WTC11 (cell line): ENCODE results near the gene RPS6KC1. TPM values are rescaled to one million over a fixed set of nuclear protein-coding genes. Genes with fewer than 3 reads are reported as not detected.

Experiments used
- ATAC-seq: fragments of 200-7000 bp; cut with Tn5 transposase; 2 replicates; pipeline ENCODE4 v1.10.0; 2021; ENCODE audit warnings: mild to moderate bottlenecking, moderate library complexity
- CTCF ChIA-PET: fragments of 300-600 bp; sonication (Branson Sonifier 250); formaldehyde crosslinking; loops from one replicate; lab custom pipeline; 2021; ENCODE audit warnings: antibody characterized with exemption; lab: Charles Lee
- POLR2A ChIA-PET: fragments of 350-600 bp; sonication (Branson Sonifier 250); formaldehyde crosslinking; loops from one replicate; lab custom pipeline; 2021; ENCODE audit warnings: antibody characterized with exemption; lab: Charles Lee
- DNase-seq: peaks from one replicate; pipeline ENCODE4 v3.0.0; 2021; ENCODE audit warnings: low spot score
- H3K27ac Mint-ChIP-seq: 2 replicates; pipeline ENCODE4 v1.8.0; 2021; ENCODE audit warnings: mixed read lengths
- H3K27me3 Mint-ChIP-seq: 2 replicates; pipeline ENCODE4 v1.8.0; 2021; ENCODE audit warnings: low read depth, mild to moderate bottlenecking, moderate library complexity, mixed read lengths
- H3K36me3 Mint-ChIP-seq: 2 replicates; pipeline ENCODE4 v1.8.0; 2021; ENCODE audit warnings: mixed read lengths
- H3K4me1 Mint-ChIP-seq: 2 replicates; pipeline ENCODE4 v1.8.0; 2022; ENCODE audit warnings: mixed read lengths
- H3K4me3 Mint-ChIP-seq: 2 replicates; pipeline ENCODE4 v1.8.0; 2021; ENCODE audit warnings: mild to moderate bottlenecking, moderate library complexity, mixed read lengths
- H3K9me3 Mint-ChIP-seq: 2 replicates; pipeline ENCODE4 v1.8.0; 2021; ENCODE audit warnings: mixed read lengths
- ATF6 ChIP-seq: sonication (generic); formaldehyde crosslinking; IDR thresholded peaks from 2 replicates; pipeline ENCODE4 v1.8.1; 2023; ENCODE audit warnings: mild to moderate bottlenecking, missing genetic modification reagents
- CBFB ChIP-seq: sonication (generic); formaldehyde crosslinking; IDR thresholded peaks from 2 replicates; pipeline ENCODE4 v1.8.1; 2022; ENCODE audit warnings: mild to moderate bottlenecking, low read depth, missing genetic modification reagents
- E2F5 ChIP-seq: sonication (generic); formaldehyde crosslinking; IDR thresholded peaks from 2 replicates; pipeline ENCODE4 v1.8.1; 2022; ENCODE audit warnings: mild to moderate bottlenecking, moderate library complexity, missing genetic modification reagents
- ESRRA ChIP-seq: sonication (generic); formaldehyde crosslinking; IDR thresholded peaks from 2 replicates; pipeline ENCODE4 v1.8.1; 2022; ENCODE audit warnings: mild to moderate bottlenecking, missing genetic modification reagents, borderline replicate concordance
- FOXP1 ChIP-seq: sonication (generic); formaldehyde crosslinking; IDR thresholded peaks from 2 replicates; pipeline ENCODE4 v1.8.0; 2022; ENCODE audit warnings: missing genetic modification reagents, mild to moderate bottlenecking, moderate library complexity, borderline replicate concordance
- FOXP4 ChIP-seq: sonication (generic); formaldehyde crosslinking; IDR thresholded peaks from 2 replicates; pipeline ENCODE4 v1.8.0; 2022; ENCODE audit warnings: mild to moderate bottlenecking, missing genetic modification reagents
- IRF1 ChIP-seq: sonication (generic); formaldehyde crosslinking; IDR thresholded peaks from 2 replicates; pipeline ENCODE4 v1.8.0; 2023; ENCODE audit warnings: missing genetic modification reagents
- IRF2 ChIP-seq: sonication (generic); formaldehyde crosslinking; IDR thresholded peaks from 2 replicates; pipeline ENCODE4 v1.8.0; 2022; ENCODE audit warnings: low read depth, missing genetic modification reagents, borderline replicate concordance
- JUN ChIP-seq: sonication (generic); formaldehyde crosslinking; IDR thresholded peaks from 2 replicates; pipeline ENCODE4 v1.8.0; 2023; ENCODE audit warnings: mild to moderate bottlenecking, missing genetic modification reagents
- KAT7 ChIP-seq: sonication (generic); formaldehyde crosslinking; IDR thresholded peaks from 2 replicates; pipeline ENCODE4 v1.8.1; 2023; ENCODE audit warnings: missing genetic modification reagents, mild to moderate bottlenecking, borderline replicate concordance
- MAX ChIP-seq: sonication (generic); formaldehyde crosslinking; IDR thresholded peaks from 2 replicates; pipeline ENCODE4 v1.8.0; 2022; ENCODE audit warnings: mild to moderate bottlenecking, missing genetic modification reagents
- NFATC4 ChIP-seq: fragments of 250-450 bp; sonication (Bioruptor Pico); IDR thresholded peaks from 2 replicates; pipeline ENCODE4 v1.9.0; 2021; ENCODE audit warnings: mild to moderate bottlenecking
- NR2C2 ChIP-seq: sonication (generic); formaldehyde crosslinking; IDR thresholded peaks from 2 replicates; pipeline ENCODE4 v1.8.0; 2022; ENCODE audit warnings: mild to moderate bottlenecking, missing genetic modification reagents
- PREB ChIP-seq: sonication (generic); formaldehyde crosslinking; IDR thresholded peaks from 2 replicates; pipeline ENCODE4 v1.8.1; 2022; ENCODE audit warnings: mild to moderate bottlenecking, missing genetic modification reagents, moderate library complexity, borderline replicate concordance
- PRRX2 ChIP-seq: fragments of 250-450 bp; sonication (Bioruptor Pico); IDR thresholded peaks from 2 replicates; pipeline ENCODE4 v1.8.0; 2021; ENCODE audit warnings: mild to moderate bottlenecking
- SMAD3 ChIP-seq: sonication (generic); formaldehyde crosslinking; IDR thresholded peaks from 2 replicates; pipeline ENCODE4 v1.8.0; 2022; ENCODE audit warnings: missing genetic modification reagents, mild to moderate bottlenecking, borderline replicate concordance
- SMAD4 ChIP-seq: sonication (generic); formaldehyde crosslinking; IDR thresholded peaks from 2 replicates; pipeline ENCODE4 v1.8.0; 2022; ENCODE audit warnings: mild to moderate bottlenecking, missing genetic modification reagents
- SOX15 ChIP-seq: fragments of 250-450 bp; sonication (Bioruptor Pico); IDR thresholded peaks from 2 replicates; pipeline ENCODE4 v1.9.0; 2021; ENCODE audit warnings: mild to moderate bottlenecking
- TEAD4 ChIP-seq: sonication (generic); formaldehyde crosslinking; IDR thresholded peaks from 2 replicates; pipeline ENCODE4 v1.8.0; 2022; ENCODE audit warnings: mild to moderate bottlenecking, missing genetic modification reagents
- ZBTB21 ChIP-seq: sonication (generic); formaldehyde crosslinking; IDR thresholded peaks from 2 replicates; pipeline ENCODE4 v1.8.1; 2023; ENCODE audit warnings: mild to moderate bottlenecking, missing genetic modification reagents, borderline replicate concordance
- ZMAT4 ChIP-seq: fragments of 250-450 bp; sonication (Bioruptor Pico); IDR thresholded peaks from 2 replicates; pipeline ENCODE4 v1.9.0; 2021; ENCODE audit warnings: mild to moderate bottlenecking
- ZNF121 ChIP-seq: sonication (generic); formaldehyde crosslinking; IDR thresholded peaks from 2 replicates; pipeline ENCODE4 v1.8.0; 2023; ENCODE audit warnings: missing genetic modification reagents
- ZNF232 ChIP-seq: sonication (generic); formaldehyde crosslinking; IDR thresholded peaks from 2 replicates; pipeline ENCODE4 v1.8.0; 2022; ENCODE audit warnings: mild to moderate bottlenecking, missing genetic modification reagents
- ZNF423 ChIP-seq: fragments of 250-450 bp; sonication (Bioruptor Pico); IDR thresholded peaks from 2 replicates; pipeline ENCODE4 v2.1.2; 2022; ENCODE audit warnings: mild to moderate bottlenecking, moderate library complexity
- ZNF532 ChIP-seq: fragments of 250-450 bp; sonication (Bioruptor Pico); IDR thresholded peaks from 2 replicates; pipeline ENCODE4 v1.9.0; 2021; ENCODE audit warnings: mild to moderate bottlenecking, borderline replicate concordance
- total RNA-seq: library from RNA; stranded (reverse); gene quantifications from 3 replicates; pipeline ENCODE4 v1.2.3, GENCODE V29; 2021

Gene RPS6KC1
- total RNA-seq, 1 experiment from 2014 or later, result 17.4 TPM

- TF ChIP-seq ZNF532 (CRISPR knock-in tag), result no peak
- TF ChIP-seq ZNF423, result no peak
- no peak for TF ChIP-seq CBFB (CRISPR knock-in tag)
- no peak for TF ChIP-seq SOX15
- no peak for TF ChIP-seq JUN (CRISPR knock-in tag)
- TF ChIP-seq ZNF121 (CRISPR knock-in tag), result no peak
- TF ChIP-seq ESRRA (CRISPR knock-in tag), result no peak
- no peak for TF ChIP-seq MAX (CRISPR knock-in tag)
These were observed 230.7 kb downstream of the RPS6KC1 start (continued) for GRCh38 chr1:213281640-213282301.

- DNase-seq (no peak), ATAC-seq (no peak)
- Mint-ChIP-seq H3K36me3 (no peaks in the 10 kb centered on the region), H3K9me3 (peaks cover 5% of the 10 kb centered on the region; the same call in 1 of the 2 replicates), H3K4me1 (peaks cover 24% of the 10 kb centered on the region), H3K4me3 (no peak overlapping the region), H3K27ac (no peak overlapping the region), H3K27me3 (no peaks in the 10 kb centered on the region; the same call in 1 of the 2 replicates)
- CTCF ChIA-PET, result interaction anchor here (0.6 kb wide), 1 partner anchor 366 kb away, joined by 4 read pairs; no protein-coding TSS in a partner anchor
- POLR2A ChIA-PET, result interaction anchor here (0.5 kb wide), 1 partner anchor 704 kb away, joined by 4 read pairs; no protein-coding TSS in a partner anchor
- TF ChIP-seq NR2C2 (CRISPR knock-in tag) (no peak), ZBTB21 (CRISPR knock-in tag) (no peak), NFATC4 (CRISPR knock-in tag) (no peak), SMAD3 (no peak), PRRX2 (CRISPR knock-in tag) (no peak), PREB (CRISPR knock-in tag) (no peak), KAT7 (no peak), FOXP1 (CRISPR knock-in tag) (no peak), ATF6 (no peak), ZMAT4 (CRISPR knock-in tag) (no peak), E2F5 (CRISPR knock-in tag) (no peak), ZNF232 (CRISPR knock-in tag) (no peak), TEAD4 (no peak), IRF2 (CRISPR knock-in tag) (no peak), FOXP4 (no peak), SMAD4 (CRISPR knock-in tag) (no peak), IRF1 (no peak), CBFB (CRISPR knock-in tag) (no peak)
These were observed 233.6 kb downstream of the RPS6KC1 start for GRCh38 chr1:213284626-213285025.
